Calu3 (cell line): ENCODE measurements around the gene KIF25. TPM values are rescaled to one million over a fixed set of nuclear protein-coding genes. Genes with fewer than 3 reads are reported as not detected.
"Not testable (repeated sequence)": the region's sequence is repeated elsewhere in the genome, so short reads cannot be mapped to it uniquely, and the experiment has no call there.

ENCODE experiments used
- BruUV-seq: library from RNA; stranded (reverse); fragments of 400-500 nt; replicated peaks from 2 replicates; lab custom pipeline; 2021; lab: Mats Ljungman, UMichigan
- CTCF ChIA-PET: fragments of 300-600 bp; sonication (Branson Sonifier 250); formaldehyde crosslinking; loops from one replicate; lab custom pipeline; 2022; ENCODE audit warnings: antibody characterized with exemption; lab: Charles Lee
- DNase-seq: peaks from one replicate; pipeline ENCODE4 v3.0.0; 2022
- H3K27ac Mint-ChIP-seq: one replicate; pipeline ENCODE4 v1.8.0; 2022; ENCODE audit warnings: mixed read lengths; ENCODE audit not compliant: unreplicated experiment
- H3K27me3 Mint-ChIP-seq: one replicate; pipeline ENCODE4 v1.8.0; 2022; ENCODE audit warnings: mixed read lengths; ENCODE audit not compliant: unreplicated experiment
- H3K36me3 Mint-ChIP-seq: one replicate; pipeline ENCODE4 v1.8.0; 2022; ENCODE audit warnings: mild to moderate bottlenecking, moderate library complexity, mixed read lengths; ENCODE audit not compliant: insufficient read depth, unreplicated experiment
- H3K4me1 Mint-ChIP-seq: one replicate; pipeline ENCODE4 v1.8.0; 2022; ENCODE audit warnings: mild to moderate bottlenecking, low read depth, mixed read lengths; ENCODE audit not compliant: unreplicated experiment
- H3K4me3 Mint-ChIP-seq: one replicate; pipeline ENCODE4 v1.8.0; 2022; ENCODE audit warnings: mild to moderate bottlenecking, low read depth, moderate library complexity, mixed read lengths; ENCODE audit not compliant: unreplicated experiment
- H3K9me3 Mint-ChIP-seq: one replicate; pipeline ENCODE4 v1.8.0; 2022; ENCODE audit warnings: low read depth, mixed read lengths; ENCODE audit not compliant: unreplicated experiment
- CTCF ChIP-seq: fragments of 200-600 bp; IDR thresholded peaks from one replicate; pipeline ENCODE4 v1.8.0; 2022; ENCODE audit warnings: antibody characterized with exemption; ENCODE audit not compliant: unreplicated experiment
- intact Hi-C: fragments of 100-400 bp; cut with micrococcal nuclease; formaldehyde crosslinking; loops from one replicate; pipeline ENCODE4 v1.10.0; 2022; ENCODE audit not compliant: unreplicated experiment
- total RNA-seq: library from RNA; stranded (reverse); gene quantifications from 2 replicates; pipeline ENCODE4 v1.2.3, GENCODE V29; 2022

The KIF25 gene
- total RNA-seq, 1 experiment from 2014 or later, result not detected

- Mint-ChIP-seq H3K4me3 (no peak overlapping the region), H3K36me3 (peaks cover 3% of the 10 kb centered on the region), H3K4me1 (no peaks in the 10 kb centered on the region), H3K27ac (no peak overlapping the region), H3K9me3 (no peaks in the 10 kb centered on the region), H3K27me3 (peaks cover 13% of the 10 kb centered on the region)
- intact Hi-C loops, result no loop called here
- CTCF ChIA-PET, result no interaction called here
- no TSS peak for BruUV-seq
- no peak for TF ChIP-seq CTCF
- DNase-seq, result no peak
Observed at GRCh38 chr6:167974640-167975344, 22.7 kb upstream of the KIF25 start.

- Mint-ChIP-seq H3K27ac (no peak overlapping the region), H3K9me3 (no peaks in the 10 kb centered on the region), H3K4me3 (no peak overlapping the region), H3K27me3 (peaks cover 13% of the 10 kb centered on the region), H3K36me3 (no peaks in the 10 kb centered on the region), H3K4me1 (no peaks in the 10 kb centered on the region)
- no TSS peak for BruUV-seq
- TF ChIP-seq CTCF, result no peak
- intact Hi-C loops, result no loop called here
- CTCF ChIA-PET, result no interaction called here
- DNase-seq, result no peak
Observed at GRCh38 chr6:167975458-167975857, 22.0 kb upstream of the KIF25 start.

DNA sequence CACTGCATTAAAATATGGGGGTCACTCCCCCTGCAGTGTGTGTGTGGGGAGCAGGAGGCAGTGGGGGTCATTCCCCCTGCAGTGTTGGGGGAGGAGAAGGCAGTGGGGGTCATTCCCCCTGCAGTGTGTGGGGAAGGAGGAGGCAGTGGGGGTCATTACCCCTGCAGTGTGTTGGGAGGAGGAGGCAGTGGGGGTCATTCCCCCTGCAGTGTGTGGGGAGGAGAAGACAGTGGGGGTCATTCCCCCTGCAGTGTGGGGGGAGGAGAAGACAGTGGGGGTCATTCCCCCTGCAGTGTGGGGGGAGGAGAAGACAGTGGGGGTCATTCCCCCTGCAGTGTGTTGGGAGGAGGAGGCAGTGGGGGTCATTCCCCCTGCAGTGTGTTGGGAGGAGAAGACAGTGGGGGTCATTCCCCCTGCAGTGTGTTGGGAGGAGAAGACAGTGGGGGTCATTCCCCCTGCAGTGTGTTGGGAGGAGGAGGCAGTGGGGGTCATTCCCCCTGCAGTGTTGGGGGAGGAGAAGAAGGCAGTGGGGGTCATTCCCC lies 21.3 kb upstream of the KIF25 start:
- H3K4me1 Mint-ChIP-seq, DNase-seq, H3K36me3 Mint-ChIP-seq, H3K27ac Mint-ChIP-seq, BruUV-seq, H3K4me3 Mint-ChIP-seq, H3K9me3 Mint-ChIP-seq, intact Hi-C loops, CTCF ChIA-PET: not testable (repeated sequence)
- H3K27me3 Mint-ChIP-seq, result peaks cover 13% of the 10 kb centered on the region

DNA sequence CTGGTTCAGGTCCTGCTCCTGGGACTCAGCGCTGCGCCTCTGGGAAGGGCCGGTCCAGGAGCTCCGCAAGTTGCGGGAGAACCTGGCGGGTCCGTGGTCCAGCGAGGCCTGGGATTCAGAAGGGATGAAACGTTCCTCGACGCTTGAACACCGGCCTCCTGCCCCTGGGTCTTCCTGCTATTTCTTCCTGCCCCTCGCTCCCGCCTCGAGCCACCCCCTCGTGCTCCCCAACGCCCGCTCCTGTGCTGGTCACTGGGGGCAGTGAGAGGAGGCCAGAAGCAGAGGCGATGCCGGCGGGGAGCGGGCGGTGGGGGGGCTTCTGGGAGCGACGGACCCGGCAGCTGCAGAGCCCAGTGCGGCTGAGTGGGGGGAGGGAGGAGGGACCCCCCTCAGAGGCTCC lies 20.8 kb upstream of the KIF25 start:
- Mint-ChIP-seq H3K27ac (no peak overlapping the region), H3K4me3 (no peak overlapping the region), H3K9me3 (no peaks in the 10 kb centered on the region), H3K36me3 (no peaks in the 10 kb centered on the region), H3K4me1 (no peaks in the 10 kb centered on the region), H3K27me3 (peaks cover 18% of the 10 kb centered on the region)
- no peak for TF ChIP-seq CTCF
- intact Hi-C loops, result no loop called here
- DNase-seq, result no peak
- CTCF ChIA-PET, result no interaction called here
- BruUV-seq, result no TSS peak
